Panc1 (cell line): Measurements from ENCODE around the gene VAC14.

Source experiments
- POLR2AphosphoS5 ChIP-seq: IDR thresholded peaks from 2 replicates; pipeline ENCODE4 v1.6.1; 2012; ENCODE audit warnings: mild to moderate bottlenecking, low read depth, low read length, moderate library complexity
- TF ChIP-seq, protein P1 (sequence below): fragments of 450-650 bp; IDR thresholded peaks from 2 replicates; pipeline ENCODE4 v1.5.1; 2017; ENCODE audit warnings: mild to moderate bottlenecking

DNA sequence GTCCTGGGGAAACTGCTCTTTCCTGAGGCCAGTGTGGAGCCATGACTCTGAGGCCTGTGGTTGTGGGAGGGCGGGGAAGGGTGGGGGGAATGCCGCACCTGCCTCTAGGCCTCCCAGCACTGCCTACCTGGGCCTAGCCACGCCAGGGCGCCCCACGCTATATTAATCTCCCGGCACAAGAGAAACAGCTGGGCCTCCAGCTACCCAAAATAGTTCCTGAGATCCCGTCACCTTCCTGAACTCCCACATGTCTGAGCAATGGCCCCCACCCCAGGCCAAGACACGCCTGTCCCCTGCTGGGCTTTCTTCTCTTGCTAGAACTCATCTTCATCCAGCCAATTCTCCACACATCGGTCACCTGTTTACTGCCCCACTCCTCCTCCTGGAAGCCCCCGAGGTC, 102.1 kb downstream of the VAC14 start:
- TF ChIP-seq, protein P1, sequence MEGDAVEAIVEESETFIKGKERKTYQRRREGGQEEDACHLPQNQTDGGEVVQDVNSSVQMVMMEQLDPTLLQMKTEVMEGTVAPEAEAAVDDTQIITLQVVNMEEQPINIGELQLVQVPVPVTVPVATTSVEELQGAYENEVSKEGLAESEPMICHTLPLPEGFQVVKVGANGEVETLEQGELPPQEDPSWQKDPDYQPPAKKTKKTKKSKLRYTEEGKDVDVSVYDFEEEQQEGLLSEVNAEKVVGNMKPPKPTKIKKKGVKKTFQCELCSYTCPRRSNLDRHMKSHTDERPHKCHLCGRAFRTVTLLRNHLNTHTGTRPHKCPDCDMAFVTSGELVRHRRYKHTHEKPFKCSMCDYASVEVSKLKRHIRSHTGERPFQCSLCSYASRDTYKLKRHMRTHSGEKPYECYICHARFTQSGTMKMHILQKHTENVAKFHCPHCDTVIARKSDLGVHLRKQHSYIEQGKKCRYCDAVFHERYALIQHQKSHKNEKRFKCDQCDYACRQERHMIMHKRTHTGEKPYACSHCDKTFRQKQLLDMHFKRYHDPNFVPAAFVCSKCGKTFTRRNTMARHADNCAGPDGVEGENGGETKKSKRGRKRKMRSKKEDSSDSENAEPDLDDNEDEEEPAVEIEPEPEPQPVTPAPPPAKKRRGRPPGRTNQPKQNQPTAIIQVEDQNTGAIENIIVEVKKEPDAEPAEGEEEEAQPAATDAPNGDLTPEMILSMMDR: no peak
- no peak for TF ChIP-seq POLR2AphosphoS5
